Adrenal gland (tissue), 12 donors: ENCODE measurements around the gene DDAH2. TPM values are rescaled to one million over a fixed set of nuclear protein-coding genes. Genes with fewer than 3 reads are reported as not detected.

Source experiments
- DNase-seq, 7 donors: peaks; one replicate each; pipeline ENCODE4 v3.0.0-alpha.2; 2019 to 2020
- H3K27ac ChIP-seq, 5 donors: fragments of 200-600 bp; sonication (generic) in 4 of 5; 1 replicate in 3 of 5; 2 replicates in 2 of 5; pipeline versions ENCODE4 v1.5.1 to v1.8.0; 2016 to 2020; ENCODE audit warnings: mild to moderate bottlenecking in 1 of 5
- H3K27me3 ChIP-seq: fragments of 200-600 bp; 2 replicates; pipeline ENCODE4 v1.8.0; 2021
- H3K36me3 ChIP-seq, 2 donors: fragments of 200-600 bp; replicated peaks in 1 of 2; 1 replicate in 1 of 2; 2 replicates in 1 of 2; pipeline versions ENCODE4 v1.5.1 to v1.8.0; 2018 to 2022
- H3K4me1 ChIP-seq, 2 donors: fragments of 200-600 bp; replicated peaks in 1 of 2; 1 replicate in 1 of 2; 2 replicates in 1 of 2; pipeline versions ENCODE4 v1.5.1 to v1.8.0; 2018 to 2021
- H3K4me3 ChIP-seq, 4 donors: fragments of 200-600 bp; sonication (generic) in 3 of 4; one replicate each; pipeline ENCODE4 v1.5.1; 2016 to 2018
- H3K9me3 ChIP-seq, 3 donors: fragments of 200-600 bp; sonication (generic) in 1 of 3; replicated peaks in 1 of 3; 1 replicate in 2 of 3; 2 replicates in 1 of 3; pipeline versions ENCODE4 v1.5.1 to v1.8.0; 2016 to 2021
- CTCF ChIP-seq, 6 experiments: fragments of 450-650 bp in 4 of 6; fragments of 200-600 bp in 2 of 6; sonication (generic) in 1 of 6; IDR thresholded peaks; 1 replicate in 5 of 6; 2 replicates in 1 of 6; pipeline versions ENCODE4 v1.5.1 to v1.8.0; 2016 to 2021; ENCODE audit warnings: antibody characterized with exemption in 6 of 6, mild to moderate bottlenecking in 2 of 6, moderate library complexity in 1 of 6
- POLR2A ChIP-seq, 2 donors: fragments of 450-650 bp; IDR thresholded peaks; one replicate each; pipeline ENCODE4 v1.6.1; 2017; ENCODE audit warnings: antibody characterized with exemption in 2 of 2, mild to moderate bottlenecking in 2 of 2, moderate library complexity in 1 of 2
- WGBS, 4 donors: extraction: QIAGEN DNeasy Blood & Tissue Kit in 2 of 4; methylation state at CpG; one replicate each; pipeline versions ENCODE4 v1.1.5 to v1.1.7; 2013 to 2017; 5-methylcytosine and 5-hydroxymethylcytosine counted together
- intact Hi-C, 2 donors: fragments of 100-400 bp; cut with DNase I; formaldehyde crosslinking; loops; one replicate each; pipeline versions ENCODE4 v1.14.1 to v1.15.0; 2022 to 2023
- polyA plus RNA-seq, 3 donors: library from polyadenylated mRNA; stranded (reverse); fragments of 200-250 nt in 2 of 3; fragments of 350-450 nt in 1 of 3; fragmentation: Illumina TruSeq in 1 of 3; extraction: RNeasy Lipid Tissue Mini Kit (QIAGEN cat#74804) in 1 of 3; gene quantifications; one replicate each; pipeline ENCODE4 v1.2.3, GENCODE V29; 2013 to 2014
- total RNA-seq, 9 donors: library from RNA; depleted of rRNA in 4 of 9; stranded (reverse); fragments of >200 nt in 4 of 9; fragments of 120-200 nt in 1 of 9; fragmentation: NEBNext Ultra II Directional in 1 of 9; extraction: Animal tissue kit (Norgen Biotek cat#: 25700) in 1 of 9; gene quantifications; one replicate each; pipeline versions ENCODE4 v1.1.0 to v1.2.4, GENCODE V29; 2013 to 2023
- donor health status: healthy with polysubstance abuse.
- donor health status: Bipolar disorder and iron deficiency.
- donor health status: DM: yes; HTN: yes; CAD: no.
- donor health status: DM: no; HTN: no; CAD: no.
- donor health status: DM: no; HTN: no; CAD: no.
- donor health status: DM: yes; HTN: yes; CAD: no.

Gene DDAH2
- total and polyA plus RNA-seq, 12 donors: 6.4 to 202 (median 33.1) TPM

- H3K27ac ChIP-seq: no peak overlapping the region
- no peak overlapping the region for H3K4me3 ChIP-seq
- intact Hi-C loops: loop anchor here in 1 of 2 donors (5.0 kb wide), 1 partner anchor 85 kb away; the partner anchor contains the start of gene LY6G5C
- H3K27me3 ChIP-seq: no peaks in the 10 kb centered on the region
- no peaks in the 10 kb centered on the region for H3K4me1 ChIP-seq
- no peaks in the 10 kb centered on the region for H3K36me3 ChIP-seq
- TF ChIP-seq POLR2A (IDR thresholded peaks at IDR 0.05) (no peak), CTCF (IDR thresholded peaks at IDR 0.05) (no peak)
- no peaks in the 10 kb centered on the region for H3K9me3 ChIP-seq
- DNase-seq: no peak
- 63 to 77% (median 73%) methylated on average over 4 to 6 of the region's 6 CpGs for WGBS, 4 donors
These were observed 38.1 kb upstream of the DDAH2 start for GRCh38 chr6:31767096-31767645.

GRCh38 chr6:31765910-31766794 lies 37.1 kb upstream of the DDAH2 start:
- Histone ChIP-seq H3K27ac (no peak overlapping the region), H3K4me3 (no peak overlapping the region), H3K36me3 (no peaks in the 10 kb centered on the region), H3K4me1 (no peaks in the 10 kb centered on the region), H3K9me3 (no peaks in the 10 kb centered on the region), H3K27me3 (no peaks in the 10 kb centered on the region)
- no peak for DNase-seq
- WGBS, 4 donors: 45 to 58% (median 49%) methylated on average over 28 to 42 of the region's 42 CpGs
- intact Hi-C loops: loop anchor here in 1 of 2 donors (5.0 kb wide), 1 partner anchor 84 kb away; the partner anchor contains the start of gene LY6G5C
- no peak for TF ChIP-seq POLR2A (IDR thresholded peaks at IDR 0.05)
- TF ChIP-seq CTCF (IDR thresholded peaks at IDR 0.05): no peak

GRCh38 chr6:31765559-31765909 lies 36.4 kb upstream of the DDAH2 start:
- 86 to 90% (median 89%) methylated on average over 9 of the region's 9 CpGs for WGBS, 4 donors
- DNase-seq: no peak
- no peaks in the 10 kb centered on the region for H3K27me3 ChIP-seq
- no peaks in the 10 kb centered on the region for H3K4me1 ChIP-seq
- intact Hi-C loops: loop anchor here in 1 of 2 donors (5.0 kb wide), 1 partner anchor 83 kb away; the partner anchor contains the start of gene LY6G5C
- no peaks in the 10 kb centered on the region for H3K36me3 ChIP-seq
- H3K27ac ChIP-seq: no peak overlapping the region
- no peak overlapping the region for H3K4me3 ChIP-seq
- H3K9me3 ChIP-seq: no peaks in the 10 kb centered on the region
- TF ChIP-seq CTCF (IDR thresholded peaks at IDR 0.05): no peak
- no peak for TF ChIP-seq POLR2A (IDR thresholded peaks at IDR 0.05)

GRCh38 chr6:31764198-31764597 lies 35.1 kb upstream of the DDAH2 start:
- DNase-seq: no peak
- H3K9me3 ChIP-seq: no peaks in the 10 kb centered on the region
- no peaks in the 10 kb centered on the region for H3K36me3 ChIP-seq
- 93 to 95% (median 94%) methylated on average over 2 to 4 of the region's 4 CpGs for WGBS, 4 donors
- no peak overlapping the region for H3K4me3 ChIP-seq
- no peaks in the 10 kb centered on the region for H3K27me3 ChIP-seq
- TF ChIP-seq CTCF (IDR thresholded peaks at IDR 0.05) (no peak), POLR2A (IDR thresholded peaks at IDR 0.05) (no peak)
- intact Hi-C loops: no loop called here
- no peaks in the 10 kb centered on the region for H3K4me1 ChIP-seq
- no peak overlapping the region for H3K27ac ChIP-seq
